Measurements from ENCODE around the gene POU2F3.
"Not testable (repeated sequence)": the region's sequence is repeated elsewhere in the genome, so short reads cannot be mapped to it uniquely, and the experiment has no call there.

The POU2F3 gene

DNA sequence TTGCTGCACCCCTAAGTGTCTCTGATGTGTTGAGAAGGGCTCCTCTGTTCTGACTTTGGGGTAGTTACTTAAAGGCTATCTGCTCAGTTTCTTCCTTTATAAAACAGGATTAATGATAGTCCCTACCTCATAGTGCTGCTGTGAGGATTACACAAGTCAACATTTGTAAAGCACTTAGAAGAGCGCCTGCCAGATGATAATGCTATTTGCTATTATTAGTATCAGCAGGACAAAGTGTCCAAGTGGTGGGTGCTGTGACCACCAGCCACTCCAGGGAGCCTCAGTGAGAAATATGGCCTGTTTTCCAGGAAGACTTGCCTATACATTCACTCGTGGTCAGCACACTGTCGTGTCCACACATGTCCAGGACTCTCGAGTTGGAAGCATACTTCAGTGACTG lies 16.2 kb downstream of the POU2F3 start:
- no peak for DNase-seq

DNA sequence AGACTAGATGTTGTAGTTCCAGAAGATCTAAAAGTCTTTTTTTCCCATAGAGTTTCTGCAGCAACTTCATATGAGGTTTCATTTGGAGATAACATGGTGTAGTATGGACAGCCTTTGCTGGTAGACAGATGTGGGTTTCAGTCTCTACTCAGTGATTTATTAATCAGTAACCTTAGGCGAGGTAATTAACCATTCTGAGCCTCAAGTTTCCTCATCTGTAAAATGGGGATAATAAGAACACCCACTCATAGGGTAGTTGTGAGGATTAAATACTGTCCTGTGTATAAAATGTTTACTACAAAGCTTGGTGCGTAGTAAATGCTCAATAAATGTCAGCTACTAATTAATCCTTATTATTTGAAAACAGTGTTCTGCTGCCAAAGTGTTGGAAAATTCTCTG lies 16.8 kb downstream of the POU2F3 start:
- DNase-seq = no peak

DNA sequence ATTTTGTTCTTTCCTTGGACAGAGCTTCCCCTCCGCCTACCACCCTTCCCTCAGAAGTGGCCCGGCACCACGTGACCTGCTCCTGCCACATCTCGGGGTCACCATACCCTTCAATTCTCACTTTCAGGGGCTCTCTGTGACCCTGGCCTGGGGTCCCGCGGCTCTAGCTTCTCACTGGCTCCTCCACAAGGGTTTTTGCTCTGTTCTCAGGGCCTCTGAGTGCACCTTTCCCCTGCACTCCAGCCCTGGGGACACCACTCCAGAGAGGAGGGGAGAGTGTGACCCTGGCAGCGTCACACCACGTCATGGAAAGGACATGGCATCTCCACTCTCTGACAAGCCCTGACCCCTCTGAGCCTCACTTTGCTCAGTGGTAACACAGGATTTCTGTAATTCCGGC lies 17.4 kb downstream of the POU2F3 start:
- DNase-seq = no peak

DNA sequence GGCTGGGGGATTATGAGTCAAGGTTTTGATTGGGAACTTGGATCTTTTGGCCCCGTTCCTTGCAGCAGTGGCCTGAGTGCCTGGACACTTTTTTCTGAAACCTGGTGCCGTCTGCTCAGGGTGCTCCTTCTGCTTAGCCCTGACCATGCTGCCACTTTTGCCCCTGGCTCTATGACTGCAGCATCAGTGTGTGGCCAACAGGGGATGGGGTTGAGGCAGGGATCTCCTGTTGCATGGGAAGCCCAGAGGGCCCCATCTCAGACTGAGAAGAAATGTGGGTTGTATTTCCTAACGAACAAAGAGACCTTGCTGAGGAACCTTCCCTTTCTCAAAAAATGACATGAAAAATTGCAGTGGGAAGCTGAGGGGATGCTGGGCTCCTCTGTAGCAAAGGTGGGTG lies 18.7 kb downstream of the POU2F3 start:
- no peak for DNase-seq

DNA sequence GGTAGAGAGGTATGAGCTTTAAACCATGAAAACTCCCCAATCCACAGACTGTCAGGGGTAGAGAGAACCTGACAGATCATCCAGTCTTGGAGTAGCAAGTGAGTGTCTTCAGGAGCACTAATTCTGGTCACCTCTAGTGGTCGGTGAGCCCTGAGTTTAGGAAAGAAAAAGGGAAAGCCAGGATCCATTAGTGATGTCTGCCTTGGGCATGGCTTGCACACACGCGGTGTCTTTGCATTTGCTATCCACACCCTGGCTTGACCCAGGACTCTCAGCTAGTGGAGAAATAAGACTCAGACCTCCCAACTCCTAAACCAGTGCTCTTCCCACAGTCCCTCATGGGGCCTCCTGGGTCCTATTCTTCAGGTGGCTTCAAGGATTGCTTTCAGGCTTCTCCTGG lies 19.3 kb downstream of the POU2F3 start:
- no peak for DNase-seq

DNA sequence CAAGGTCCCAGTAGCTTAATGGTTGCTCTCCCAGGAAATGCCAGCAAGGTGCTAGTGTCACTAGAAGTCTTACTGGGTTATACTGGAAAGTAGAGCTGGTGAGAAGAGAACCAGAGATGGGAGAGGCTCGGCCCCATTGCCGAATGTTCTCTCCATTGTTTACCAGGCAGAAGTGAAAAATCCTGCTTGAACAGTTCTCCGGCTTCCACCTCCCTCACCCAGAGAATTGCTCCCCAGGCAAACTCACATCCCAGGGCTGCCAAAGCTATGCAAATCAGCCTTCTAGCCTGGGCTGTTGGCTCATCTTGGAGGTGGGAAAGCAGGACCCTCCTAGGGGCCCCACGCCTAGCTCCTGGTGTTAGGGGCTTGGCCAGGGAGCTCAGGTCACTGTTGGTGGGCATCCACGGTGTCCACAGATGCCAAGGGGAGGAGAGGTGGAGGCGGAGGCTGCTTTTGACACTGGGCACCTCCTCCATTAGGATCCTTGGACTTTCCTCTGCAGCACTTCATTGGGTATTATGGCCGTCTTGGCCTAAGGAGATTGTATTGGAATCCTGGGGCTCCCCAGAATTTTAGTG lies 20.1 kb downstream of the POU2F3 start:
- DNase-seq = no peak

DNA sequence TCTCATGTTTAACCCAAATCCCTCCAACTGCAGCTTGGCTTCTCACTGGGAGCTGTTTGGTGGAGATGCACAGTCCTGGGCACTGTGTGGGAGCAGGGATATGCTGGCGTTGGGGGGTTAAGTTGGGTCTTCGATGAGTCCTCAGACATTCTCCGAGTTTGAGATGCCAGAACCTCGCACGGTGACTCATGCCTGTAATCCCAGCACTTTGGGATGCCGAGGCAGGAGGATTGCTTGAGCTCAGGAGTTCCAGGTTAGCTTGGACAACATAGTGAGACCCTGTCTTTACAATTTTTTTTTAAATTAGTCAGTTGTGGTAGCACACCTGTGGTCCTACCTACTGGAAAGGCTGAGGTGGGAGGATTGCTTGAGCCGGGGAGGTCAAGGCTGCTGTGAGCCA lies 20.7 kb downstream of the POU2F3 start:
- no peak for DNase-seq

DNA sequence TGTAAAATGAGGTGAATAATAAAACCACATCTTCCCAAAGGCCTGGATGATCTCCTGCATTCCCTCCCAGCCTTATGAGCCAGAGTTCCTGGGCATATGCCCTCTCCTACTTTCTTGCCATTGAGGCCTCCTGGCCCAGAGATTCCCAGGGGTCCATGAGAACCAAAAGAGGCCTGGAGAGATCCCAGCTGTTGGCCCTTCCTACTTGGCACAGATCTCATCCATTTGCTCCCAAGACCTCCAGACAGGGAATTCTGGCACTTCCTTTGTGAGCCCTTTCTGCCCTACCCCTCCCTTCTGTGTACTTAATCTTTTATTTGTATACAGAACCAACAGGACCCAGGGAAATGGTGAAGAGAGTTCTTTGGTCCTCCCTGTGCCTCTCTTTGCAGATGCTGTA lies 21.4 kb downstream of the POU2F3 start:
- DNase-seq = no peak

DNA sequence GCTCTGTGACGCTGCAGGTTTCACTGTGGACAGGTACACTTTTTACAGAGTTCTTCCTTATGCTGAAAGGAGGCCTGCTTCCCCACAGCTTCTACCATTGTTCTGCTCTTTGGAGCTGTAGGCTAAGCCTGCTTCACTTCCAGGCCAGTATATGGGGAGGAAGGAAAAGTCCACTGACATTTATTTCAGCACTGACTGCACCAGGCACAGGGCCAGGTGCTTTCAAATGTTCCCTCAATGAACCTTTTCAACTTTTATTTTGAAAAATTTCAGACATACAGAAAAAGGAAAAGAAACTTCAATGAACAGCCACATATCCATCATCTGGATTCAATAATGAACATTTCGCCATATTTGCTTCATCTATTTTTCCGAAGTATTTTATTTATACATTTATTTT lies 22.0 kb downstream of the POU2F3 start:
- no peak for DNase-seq

DNA sequence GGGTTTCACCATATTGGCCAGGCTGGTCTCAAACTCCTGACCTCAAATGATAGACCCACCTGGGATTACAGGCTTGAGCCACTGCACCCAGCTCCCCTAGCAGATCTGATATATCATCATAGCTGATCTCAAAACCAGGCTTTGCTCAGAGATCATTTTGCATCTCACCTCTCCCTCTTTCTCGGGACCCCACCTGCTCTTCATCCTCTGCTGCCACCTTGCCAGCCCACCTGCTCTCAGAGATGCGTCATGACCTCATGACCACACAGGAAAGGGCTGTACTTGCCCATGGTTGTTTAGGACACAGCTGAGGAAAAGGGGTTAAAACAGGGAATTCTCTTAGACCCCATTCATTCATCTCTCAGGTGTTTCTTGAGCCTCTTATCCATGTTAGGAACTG lies 27.4 kb downstream of the POU2F3 start:
- DNase-seq = no peak

DNA sequence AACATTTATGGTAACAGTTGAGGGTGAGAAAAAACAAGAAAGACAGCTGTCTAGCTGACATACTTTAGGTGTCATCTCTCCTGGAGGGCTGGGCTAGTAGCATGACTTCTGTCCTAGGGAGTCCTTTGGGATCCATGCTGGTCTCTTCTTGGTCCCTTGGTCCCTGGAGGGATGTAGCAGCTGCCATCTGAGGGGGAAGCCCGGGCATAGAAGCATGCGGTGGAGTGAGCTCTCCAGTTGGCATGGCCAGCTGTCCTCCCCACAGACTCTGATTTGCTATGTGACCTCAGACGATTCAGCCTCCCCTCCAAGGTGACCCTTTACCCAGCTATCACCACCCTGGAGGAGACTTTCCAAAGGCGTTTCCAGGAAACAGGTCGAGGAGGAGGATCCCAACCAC lies 28.7 kb downstream of the POU2F3 start:
- no peak for DNase-seq

DNA sequence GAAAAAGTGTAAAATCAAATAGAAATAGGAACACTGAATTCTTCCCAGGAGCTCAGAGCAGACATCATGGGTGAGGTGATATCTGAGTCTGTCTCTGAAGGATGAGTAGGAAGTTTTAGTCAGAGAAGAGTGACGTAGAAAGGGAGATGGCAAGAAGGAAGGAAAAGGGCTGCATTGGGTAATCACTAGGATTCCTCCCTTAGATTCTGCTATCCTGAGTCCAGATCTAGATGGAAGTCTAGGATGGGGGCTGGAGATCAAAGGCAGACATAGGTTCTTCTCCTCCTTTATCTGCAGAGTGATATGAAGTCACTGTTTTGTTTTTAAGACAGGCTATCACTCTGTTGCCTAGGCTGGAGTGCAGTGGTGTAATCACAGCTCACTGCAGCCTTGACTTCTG lies 30.4 kb downstream of the POU2F3 start:
- no peak for DNase-seq

DNA sequence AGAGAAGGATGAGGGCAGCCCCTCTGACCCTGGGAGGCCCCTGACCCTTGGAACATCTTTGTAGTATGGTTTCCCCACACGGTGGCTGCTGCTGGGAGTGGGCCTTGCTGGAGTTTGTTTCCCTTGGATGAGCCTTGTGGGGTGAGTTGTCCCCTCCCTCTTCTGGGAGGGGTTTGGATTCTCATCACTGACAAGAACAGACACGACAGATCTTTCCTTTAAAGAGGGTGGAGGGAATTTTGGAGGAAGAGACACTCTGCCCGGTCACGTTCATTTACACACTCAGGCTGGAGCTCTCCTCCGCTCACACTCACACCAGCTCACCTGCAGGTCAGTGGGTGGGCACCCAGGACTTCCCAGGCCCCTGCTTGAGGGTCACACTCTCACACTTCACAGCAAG lies 31.7 kb downstream of the POU2F3 start:
- no peak for DNase-seq

DNA sequence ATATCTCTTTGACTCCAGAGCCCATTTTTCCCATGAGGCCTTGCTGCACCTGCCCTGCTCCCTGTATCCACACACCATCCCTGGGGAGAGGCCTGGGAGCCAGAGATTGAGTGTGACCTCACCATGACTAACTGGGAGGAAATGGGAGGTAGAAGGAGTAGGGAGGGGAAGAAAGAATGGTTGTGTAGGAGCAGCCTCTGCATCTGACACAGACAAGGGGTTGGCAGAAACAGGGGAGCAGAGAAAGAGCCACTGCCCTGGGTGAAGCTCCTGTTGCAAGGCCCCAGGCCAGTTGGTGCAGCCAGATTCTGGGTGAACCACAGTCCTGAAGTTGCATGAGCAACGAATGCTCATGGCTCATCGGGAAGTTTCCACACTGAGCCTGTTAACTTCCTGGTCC lies 32.4 kb downstream of the POU2F3 start:
- no peak for DNase-seq

DNA sequence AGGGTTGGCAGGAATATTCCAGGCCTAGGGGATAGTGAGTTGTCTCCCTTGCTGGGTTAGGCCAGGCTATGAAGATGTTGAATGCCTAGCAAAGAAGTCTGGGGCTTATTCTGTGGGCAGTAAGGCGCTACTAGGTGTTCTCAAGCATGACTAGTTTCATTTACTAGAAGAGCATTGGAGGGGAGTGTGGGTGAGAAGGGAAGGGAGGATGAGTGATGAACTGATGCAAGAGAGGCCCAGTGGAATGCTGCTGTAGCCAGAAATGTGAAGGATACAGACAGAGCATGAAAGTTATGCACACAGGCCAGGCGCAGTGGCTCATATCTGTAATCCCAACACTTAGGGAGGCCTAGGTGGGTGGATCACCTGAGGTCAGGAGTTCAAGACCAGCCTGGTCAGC lies 33.5 kb downstream of the POU2F3 start:
- no peak for DNase-seq

DNA sequence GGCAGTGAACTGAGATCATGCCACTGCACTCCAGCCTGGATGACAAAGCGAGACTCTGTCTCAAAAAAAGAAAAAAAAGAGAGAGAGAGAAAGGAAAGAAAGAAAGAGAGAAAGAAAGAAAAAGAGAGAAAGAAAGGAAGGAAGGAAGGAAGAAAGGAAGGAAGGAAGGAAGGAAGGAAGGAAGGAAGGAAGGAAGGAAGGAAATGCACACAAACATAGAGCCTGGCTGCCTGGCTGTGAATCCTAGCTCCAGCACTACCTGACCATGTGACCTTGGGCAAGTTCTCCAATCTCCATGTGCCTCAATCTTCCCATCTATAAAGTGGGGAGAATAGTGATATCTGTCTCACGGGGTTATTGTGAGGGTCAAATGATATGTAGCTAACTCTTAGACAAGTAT lies 34.0 kb downstream of the POU2F3 start:
- not testable (repeated sequence) for DNase-seq

DNA sequence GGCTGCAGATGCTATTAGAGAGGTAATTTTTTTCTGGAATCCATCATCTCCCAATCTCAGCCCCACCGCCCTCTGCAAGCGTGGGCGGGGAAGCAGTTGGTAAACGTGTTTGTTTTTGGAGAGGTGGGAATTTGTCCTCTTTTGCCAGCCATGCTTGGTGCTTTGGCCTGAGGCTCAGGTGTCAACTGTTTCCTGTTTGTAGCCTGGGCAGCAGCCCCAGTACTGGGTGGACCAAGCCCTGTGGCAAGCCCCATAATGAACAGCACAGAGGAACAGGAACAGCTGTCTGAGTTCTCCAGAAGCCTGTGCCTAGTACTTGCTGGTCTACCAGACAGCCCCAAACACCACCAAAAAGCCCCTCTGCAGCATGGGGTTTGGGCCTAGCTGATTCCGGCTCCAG lies 39.6 kb downstream of the POU2F3 start:
- no peak for DNase-seq

DNA sequence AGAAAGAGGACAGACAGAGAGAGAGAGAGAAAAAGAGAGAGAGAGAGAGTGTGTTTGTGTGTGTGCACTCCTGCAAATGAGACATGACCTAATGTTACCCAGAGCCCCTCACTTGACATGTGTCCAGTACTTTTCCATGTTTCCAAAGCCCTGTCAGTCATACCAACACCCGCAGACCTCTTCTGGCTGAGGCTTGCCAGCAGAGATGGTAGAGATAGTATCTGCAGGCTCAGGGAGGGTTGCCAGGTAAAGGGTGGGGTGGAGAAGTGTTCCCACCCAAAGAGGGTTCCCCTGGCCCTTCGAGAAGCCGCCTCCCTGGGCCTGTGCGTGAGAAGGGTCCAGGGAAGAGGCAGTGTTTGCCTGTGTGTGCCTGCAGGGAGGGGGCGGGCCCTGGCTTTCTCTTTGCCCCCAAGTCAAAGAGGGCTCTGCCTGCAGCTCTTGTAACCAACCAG lies 40.7 kb downstream of the POU2F3 start:
- no peak for DNase-seq

DNA sequence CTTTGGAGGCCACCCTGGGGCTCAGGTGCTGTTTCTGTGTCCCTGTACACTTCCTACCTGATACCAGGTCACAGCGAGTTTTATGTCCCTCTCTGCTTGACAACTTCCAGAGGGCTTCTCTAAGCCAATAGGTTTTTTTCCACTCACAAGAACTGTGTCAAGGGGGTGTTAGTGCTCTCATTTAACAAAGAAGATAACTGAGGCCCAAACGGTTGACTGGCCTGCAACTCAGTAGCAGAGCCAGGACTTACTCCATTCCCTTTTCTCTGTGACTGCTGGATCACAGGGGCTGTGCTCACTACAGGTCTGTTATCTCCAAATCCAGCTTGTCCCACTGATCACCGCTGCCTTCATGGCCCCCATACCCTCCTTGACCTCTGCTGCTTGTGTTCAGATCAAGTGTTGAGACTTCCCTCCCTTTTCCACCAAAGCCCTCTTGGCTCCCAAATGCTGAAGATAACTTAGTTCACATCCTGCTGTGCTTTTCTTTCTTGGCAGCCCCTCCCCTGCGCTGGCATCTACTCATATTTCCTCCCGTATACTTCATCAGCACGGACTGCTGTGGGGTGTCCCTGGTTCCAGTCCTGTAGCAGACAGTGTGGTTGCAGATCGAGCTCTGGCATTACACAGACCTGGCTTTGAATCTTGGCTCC lies 41.3 kb downstream of the POU2F3 start:
- DNase-seq = no peak

DNA sequence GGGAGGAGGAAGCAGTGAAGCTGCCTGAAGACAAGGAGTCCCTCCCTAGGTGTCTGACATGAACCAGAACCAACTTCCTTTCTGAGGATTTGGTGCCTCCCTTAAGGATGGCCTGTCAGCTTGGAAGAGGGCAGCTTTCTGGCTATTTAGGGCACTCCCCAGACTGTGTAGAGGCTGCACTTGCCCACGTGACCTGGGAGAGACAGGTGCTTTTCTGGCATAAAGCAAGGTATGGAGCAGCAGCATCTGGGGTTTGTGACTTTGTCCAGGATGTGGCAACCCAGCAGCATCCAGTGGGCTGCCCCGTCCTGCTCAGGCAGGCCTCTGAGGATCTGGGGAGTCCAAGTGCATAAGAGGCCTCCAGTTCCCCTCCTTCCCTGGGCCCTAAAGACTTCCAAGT lies 43.2 kb downstream of the POU2F3 start:
- no peak for DNase-seq

DNA sequence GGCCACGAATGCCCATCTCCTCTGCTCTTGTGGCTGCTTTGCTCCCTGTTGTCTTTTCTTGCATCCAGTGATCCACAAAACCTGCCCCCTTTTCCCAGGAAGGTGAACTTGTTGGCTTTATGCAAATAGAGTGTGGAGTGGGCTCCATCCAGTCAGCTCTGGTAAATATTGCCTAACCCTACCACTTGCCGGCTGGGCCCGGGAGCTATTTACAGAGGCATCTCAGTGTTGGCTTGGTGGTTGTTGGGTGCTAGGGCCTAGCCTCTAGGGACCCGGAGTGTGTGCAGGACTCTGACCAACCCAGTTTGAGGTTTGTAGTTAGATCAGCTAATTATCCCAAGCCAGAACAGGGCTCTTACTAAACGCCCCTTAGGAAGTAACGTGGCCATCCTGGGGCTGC lies 44.3 kb downstream of the POU2F3 start:
- no peak for DNase-seq

DNA sequence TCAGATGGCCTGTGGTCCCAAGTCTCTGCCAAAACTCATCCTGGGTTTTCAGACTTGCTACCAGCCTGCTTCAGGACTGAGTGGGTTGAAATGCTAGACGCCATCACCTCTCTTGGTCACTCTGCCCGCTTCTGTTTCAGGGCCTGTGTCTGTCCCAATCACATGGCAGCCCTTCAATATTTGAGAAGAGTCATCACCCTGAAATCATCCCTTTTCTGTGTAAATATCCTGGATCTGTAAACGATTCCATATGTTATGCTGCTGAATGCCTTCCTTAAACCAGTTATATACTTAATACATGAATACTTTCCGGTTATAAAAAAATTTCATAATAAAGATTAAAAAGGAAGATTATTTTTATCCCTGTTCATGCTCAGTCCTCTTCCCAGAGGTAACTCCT lies 45.3 kb downstream of the POU2F3 start:
- DNase-seq = no peak

DNA sequence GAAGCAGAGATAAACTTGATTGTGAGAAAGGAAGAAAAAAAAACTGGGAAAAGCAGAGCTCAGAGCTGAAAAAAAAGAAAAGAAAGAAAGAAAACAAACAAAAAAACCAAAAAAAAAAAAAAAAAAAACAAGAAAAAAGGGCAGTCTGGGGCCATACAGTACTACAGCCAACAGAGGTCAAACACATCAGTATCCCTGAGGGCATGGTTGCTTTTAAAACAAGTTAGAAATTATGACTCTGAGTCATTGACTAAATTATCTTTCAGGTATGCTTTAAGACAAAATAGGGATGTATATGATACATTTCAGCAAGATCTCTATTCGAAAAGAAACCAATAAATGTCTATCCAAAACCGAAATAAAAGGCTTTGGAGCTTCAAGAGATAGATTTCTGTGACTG lies 48.1 kb downstream of the POU2F3 start:
- DNase-seq = no peak

DNA sequence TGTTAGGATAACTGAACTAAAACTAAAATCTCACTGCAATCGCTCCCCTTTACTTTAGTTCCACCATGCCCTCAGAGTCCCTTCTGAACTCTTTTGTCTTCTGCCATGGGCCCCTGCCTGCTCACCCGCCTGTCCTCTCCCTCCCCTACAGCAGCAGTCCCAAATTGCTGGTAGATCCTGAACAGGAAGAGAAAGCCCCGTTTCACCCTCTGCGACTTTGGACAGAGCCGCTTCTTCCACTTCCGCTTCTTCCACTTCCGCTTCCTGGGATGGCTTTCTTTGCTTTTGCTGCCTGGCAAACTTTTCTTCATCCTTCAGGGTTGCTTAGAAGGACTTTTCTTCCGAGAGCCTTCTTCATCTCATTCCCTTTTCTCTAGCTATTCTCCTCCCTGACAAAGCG lies 49.5 kb downstream of the POU2F3 start:
- no peak for DNase-seq

DNA sequence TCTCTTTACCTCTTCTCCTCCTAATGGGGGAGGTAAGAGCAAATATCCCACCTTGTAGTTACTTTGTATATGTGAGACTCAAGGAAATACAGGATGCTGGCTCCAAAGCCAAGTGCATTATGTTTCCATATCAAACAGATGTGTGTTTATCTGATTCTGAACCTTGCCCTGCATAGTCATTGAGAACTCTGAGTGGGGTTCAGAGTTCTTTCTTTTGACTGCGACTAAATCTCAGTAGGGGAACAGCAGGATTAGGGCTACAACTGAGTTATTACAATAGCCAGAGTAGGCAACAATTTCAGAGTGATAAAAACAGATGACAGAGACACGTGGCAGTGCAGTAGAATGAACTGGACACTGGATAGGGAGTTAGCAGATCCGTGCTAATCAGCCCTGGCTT lies 51.0 kb downstream of the POU2F3 start:
- no peak for DNase-seq

Data from bone marrow (tissue), 2 donors.